Right kidney (tissue), 9 donors: ENCODE measurements around the gene A3GALT2.

Source experiments
- DNase-seq: peaks from one replicate; pipeline ENCODE4 v3.0.0-alpha.2; 2016
- long read RNA-seq, 8 donors: transcript quantifications; one replicate each; lab custom pipeline, GENCODE V29; 2026

A3GALT2 gene
- long read RNA-seq, donor 1: 0 reads
- long read RNA-seq, donor 2: 0 reads
- long read RNA-seq, donor 3: 0 reads
- long read RNA-seq, donor 4: 0 reads
- long read RNA-seq, donor 5: 0 reads
- long read RNA-seq, donor 6: 0 reads
- long read RNA-seq, donor 7: 0 reads
- long read RNA-seq, donor 8: 0 reads

DNA sequence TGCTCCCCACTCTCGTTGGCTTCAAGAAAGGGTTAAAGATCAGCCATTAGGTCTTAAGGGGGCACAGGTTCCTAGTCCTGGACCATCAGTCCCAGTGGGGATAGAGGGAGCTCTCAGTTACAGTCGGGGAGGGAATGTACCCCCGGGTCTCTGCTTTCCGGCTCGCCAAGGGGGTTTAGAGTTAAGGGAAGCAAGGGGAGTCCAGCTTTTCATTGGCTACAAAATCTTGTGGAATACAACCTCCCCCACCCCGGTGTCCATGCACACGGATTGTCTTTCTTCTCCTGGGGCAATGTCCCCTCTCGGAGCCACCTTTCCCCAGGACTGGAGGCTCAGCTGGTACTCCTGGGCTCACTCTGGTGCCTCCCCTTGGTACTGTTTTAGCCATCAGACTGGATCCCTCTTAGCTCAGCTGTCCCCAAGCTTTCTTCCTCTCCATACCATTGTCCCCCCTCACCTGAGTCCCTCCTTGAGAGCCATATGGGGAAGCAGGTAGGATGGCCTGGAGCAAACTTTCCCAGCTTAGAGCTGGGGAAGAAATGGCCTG, at the start of gene A3GALT2:
A3GALT2 (minus strand) TSS at position 480 of the 547 bp plus-strand sequence; CDS start at position 480, 0 bp downstream.
- DNase-seq: no peak

DNA sequence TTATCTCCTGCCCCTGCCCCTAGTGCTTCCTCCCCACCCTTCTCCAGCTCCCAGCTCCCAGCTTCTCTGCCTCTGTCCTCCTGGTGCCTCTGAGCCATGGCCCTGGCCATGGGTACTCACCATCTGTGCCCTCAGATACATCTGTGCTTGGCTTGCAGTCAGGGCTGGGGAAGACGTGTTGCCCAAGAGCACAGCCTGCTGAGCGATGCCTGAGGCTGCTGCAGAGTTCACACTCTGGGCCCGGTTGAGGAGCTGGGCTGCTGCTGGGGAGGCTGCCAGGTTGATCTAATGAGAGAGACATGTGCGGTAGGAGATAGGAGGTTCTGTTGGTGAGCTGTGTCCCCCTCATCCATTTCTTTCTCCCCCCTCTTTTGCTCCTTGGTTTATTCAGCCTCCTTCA, 49.4 kb upstream of the A3GALT2 start:
- no peak for DNase-seq

DNA sequence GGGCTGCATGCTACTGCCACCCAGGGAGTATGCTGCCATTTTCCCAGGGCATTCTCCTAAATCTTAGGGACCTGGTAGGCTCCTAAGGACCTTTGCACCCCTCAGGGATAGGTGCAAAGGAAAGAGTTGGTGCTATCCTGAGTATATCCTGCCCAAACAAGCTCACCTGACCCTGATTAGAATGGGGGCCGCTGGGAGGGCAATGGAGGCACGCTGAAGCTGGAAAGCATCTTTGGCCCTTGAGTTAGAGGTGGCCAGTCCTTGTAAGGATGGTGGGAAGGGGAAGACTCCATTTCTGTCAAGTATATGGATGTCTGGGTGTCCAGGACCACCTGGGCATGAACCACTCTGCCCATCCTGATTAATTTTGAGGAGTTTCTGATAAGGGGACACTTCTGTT, 48.9 kb upstream of the A3GALT2 start:
- no peak for DNase-seq

DNA sequence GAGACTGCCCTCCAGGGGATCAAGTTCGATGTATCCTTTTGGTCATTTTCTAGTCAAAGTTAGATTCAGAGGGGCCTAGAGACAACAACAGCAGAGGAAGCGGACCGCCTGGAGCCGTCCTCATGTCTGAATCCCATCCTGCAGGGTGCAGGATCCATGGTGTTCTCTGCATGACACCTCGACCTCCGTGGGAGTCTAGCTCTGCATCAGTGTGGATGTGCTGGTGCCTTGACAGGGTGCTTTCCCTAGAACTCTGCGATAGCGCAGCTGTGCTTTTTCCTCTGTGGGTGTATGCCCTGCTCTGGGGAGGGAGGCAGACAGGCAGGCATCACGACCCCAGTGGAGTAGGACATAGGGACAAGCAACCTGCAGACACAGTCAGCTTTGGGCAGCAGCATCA, 48.2 kb upstream of the A3GALT2 start:
- DNase-seq: no peak

DNA sequence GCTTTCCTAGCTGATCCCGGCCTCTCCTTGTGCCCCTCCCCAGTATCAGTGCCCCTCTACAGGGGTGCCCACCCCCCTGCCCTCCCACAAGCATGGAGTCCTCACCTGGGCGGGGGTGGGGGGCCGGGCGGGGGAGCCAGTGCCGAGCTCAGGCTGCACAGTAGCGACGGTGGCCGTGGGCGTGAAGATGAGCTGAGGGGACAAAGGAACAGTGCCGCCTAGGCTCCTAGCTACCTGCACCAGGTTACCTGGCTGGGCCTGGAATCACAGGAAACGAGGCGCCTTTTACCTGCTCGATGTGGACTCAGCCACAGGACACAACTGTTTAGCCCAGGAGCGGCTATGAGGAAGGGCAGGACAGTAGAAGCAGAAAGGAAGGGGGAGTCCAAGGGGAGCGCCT, 47.5 kb upstream of the A3GALT2 start:
- DNase-seq: no peak

DNA sequence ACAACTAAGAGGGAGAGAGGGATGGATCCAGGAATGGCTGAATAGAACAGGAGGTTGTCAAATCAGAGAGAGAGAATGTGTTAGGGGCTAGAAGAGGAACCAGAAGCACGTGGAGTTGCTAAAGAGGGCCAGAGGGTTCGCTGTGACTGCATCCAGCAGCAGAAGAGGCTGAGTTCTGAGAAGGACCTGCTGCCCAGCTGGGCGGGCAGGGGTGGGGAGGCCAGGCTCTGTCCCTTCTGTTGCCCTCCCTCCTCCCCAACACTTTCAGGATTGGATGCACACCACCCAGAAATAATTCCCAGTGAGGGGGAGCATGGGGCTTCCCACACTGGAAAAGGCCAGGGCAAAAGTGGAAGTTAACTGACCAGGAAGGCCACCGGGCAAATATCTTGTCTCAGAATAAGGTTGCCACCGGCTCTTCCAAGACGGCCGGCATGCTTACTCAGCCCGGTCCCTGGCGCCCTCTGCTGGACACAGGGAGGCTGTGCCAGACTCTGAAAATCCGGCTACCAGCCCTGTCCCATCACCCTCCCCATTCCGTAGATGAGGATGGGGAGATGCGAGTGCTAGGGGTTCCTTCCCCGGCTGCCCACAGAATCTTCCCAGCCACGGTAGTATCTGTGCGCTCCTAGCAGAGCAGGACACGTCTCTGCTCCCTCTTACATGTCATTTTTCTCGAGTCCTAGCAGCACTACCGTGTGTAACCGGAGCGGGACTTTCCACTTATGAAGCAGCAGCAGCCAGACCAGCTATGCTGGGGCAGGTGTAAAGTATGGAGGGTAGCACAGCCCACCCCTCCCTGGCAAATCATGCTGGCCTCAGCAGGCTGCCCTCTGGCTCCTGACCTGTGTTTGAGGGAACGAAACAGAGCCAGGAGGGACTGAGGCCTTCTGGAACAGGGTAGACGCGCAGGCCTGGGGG, 46.8 kb upstream of the A3GALT2 start:
- DNase-seq: peak; percentile 72

DNA sequence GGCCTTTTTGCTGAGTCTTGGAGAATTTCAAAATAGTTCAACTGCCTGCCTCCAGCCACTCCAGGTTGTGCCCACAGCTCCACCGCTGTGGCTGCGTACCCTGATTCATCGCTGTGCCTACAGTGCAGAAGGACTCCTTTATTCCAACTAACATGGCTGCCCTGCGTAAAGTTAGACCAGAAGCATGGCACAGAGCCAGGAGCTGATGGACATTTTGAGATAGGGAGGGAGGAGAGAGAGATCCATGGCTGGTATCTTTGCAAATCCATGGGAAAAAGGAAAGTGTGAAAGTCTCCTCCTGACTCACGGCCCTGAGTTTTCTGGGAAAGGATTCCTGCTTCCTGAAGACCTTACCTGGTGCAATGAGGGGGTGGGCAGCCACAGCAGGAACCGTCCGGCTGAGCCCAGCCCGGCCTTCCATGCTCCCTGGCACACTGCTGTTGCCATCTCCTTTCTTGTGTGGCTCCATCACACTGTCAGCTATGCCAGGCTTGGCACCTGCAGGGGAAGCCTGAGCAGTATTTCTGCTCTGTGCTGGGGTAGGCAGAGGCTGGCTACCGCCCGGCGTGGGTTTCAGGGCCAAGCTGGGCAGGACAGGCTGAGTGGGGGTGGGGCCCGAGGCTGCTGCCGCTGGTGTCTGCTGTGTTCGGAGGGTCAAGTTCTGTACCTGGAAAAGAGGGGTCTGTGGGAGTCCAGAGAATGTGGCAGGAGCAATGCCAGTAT, 46.0 kb upstream of the A3GALT2 start:
- DNase-seq: no peak

DNA sequence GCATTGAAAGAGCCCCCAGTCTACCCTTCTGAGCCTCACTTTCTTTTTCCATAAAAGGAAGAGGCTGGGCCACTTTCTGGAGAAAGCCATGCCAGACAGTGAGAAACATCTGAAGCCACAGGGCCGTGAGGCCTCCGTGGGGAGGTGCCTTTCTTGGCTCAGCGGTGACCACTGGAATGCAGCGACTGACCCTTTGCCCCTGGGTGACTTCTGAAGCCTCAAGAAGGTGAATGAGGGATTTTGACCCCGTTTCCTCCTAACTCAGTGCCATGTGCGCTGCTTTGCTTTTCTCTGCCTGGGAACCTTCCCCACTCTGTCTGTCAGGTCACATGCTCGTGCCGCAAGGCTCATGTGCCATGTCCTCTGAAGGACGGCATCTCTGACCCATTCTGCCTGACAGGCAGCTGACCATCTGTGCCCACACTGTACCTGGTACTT, 44.7 kb upstream of the A3GALT2 start:
- DNase-seq: no peak

DNA sequence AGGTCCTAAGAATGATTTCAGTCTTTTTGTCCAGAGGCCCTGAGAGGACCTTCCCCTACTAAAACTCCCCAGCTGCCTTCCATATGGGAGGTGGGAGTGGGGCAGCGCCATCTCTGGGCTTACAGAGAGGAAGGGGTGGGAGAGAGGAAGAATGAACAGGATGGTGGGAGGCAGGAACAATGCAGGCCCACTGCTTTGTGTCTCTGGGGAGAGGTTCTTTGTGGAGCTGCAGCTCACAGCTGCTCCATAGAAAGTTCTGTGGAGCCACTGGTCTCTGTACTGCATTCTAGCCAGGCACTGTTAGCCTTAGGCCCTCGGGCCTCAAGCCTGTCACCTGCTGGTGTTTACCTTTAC, 43.6 kb upstream of the A3GALT2 start:
- DNase-seq: no peak

DNA sequence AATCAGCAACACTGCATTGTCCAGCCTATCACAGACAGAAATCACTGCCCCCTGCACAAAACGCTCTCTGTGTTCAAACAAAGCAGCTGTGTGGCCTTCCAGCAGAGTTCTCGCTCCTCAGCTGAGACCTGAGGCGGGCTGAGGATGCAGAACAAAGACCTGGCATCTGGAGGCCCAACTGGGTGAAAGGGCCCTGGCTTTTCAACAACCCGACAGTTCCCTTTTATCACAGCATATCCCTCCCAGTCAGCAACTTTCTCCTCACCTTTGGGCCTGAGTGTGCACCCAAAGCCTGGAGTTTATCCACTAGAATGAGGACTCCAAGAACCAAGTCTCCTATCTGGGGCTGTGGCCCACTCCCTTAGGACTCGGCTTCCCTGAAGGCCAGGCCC, 42.6 kb upstream of the A3GALT2 start:
- DNase-seq: peak; percentile 73

DNA sequence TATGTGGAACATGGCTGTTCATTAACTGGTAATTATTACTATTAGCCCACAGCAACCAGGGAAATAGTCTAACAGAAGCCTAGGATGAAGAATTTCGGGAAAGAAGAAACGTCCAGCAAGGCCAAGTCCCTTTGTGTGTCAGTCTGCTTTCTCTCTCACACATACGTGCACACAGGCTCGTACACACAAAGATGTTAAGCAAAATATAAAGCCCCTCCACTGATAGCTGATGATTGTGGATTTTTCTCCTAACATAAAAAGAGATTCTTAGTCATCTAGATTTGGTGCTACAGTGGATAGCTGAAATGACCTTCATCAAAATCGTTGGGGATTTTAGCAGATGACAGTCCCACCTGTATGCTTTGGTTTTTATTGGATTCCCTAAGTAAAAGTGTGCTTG, 42.1 kb upstream of the A3GALT2 start:
- no peak for DNase-seq

DNA sequence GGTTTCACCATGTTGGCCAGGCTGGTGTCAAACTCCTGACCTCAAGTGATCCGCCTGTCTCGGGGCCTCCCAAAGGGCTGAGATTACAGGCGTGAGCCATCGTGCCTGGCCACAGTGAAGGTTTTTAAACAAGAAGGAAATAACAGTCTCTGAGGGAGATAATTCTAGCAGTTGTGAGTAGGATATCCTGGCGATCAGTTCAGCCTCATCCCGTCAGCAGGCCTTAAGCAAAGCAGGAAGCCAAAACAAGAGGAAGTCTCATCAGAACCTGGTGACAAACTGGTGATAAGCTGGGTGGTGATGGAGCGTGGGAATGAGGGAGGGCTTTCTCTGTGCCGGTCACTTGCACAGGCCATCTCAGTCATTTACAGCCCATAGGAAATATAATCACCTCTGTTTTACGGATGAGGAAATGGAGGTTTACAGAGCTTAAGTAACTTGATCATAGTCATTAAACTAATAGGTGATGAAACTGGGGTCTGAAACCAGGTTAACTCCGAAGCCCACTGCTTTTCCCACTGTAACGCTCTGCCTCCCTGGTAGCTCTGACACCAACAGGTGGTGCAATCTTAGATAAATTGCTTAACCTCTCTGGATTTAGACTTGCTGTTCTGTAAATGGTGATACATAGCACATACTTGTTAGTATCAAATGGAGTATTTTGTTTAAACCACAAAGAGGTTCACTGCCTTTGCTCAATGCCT, 40.8 kb upstream of the A3GALT2 start:
- DNase-seq: no peak

DNA sequence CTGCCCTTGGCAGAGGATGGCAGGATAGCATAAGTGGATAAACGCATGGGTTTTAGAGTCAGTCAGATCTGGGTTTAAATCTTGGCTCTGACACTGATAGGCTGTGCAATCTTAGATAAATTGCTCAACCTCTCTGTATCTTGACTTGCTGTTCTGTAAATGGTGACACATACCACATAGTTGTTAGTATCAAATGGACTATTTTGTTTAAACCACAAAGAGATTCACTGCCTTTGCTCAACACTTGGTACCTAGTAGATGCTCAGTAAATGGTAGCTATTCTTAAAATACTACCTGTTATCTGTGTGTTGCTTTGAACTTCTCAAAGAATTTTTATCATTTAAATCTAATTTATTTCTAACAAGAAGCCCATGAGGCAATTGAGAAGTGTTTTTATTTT, 39.5 kb upstream of the A3GALT2 start:
- DNase-seq: no peak

DNA sequence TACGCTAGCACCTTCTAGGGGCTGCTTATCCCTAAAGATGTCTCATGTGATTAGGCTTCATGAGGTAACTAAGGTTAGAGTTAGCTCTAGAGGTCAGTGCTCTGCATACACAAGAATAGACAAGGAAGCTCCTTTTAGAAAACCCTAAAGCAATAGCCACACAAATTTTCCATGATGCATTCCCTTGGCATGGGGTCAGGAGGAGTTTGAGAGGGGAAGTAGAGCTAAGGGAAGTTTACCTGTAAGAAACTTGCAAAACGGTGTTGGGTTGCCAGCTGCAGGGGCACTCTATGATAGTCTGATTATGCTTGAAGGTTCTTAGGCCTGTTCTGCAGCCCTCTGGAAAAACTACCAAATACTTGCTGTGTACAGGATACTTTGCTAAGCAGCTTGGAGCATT, 39.0 kb upstream of the A3GALT2 start:
- no peak for DNase-seq

DNA sequence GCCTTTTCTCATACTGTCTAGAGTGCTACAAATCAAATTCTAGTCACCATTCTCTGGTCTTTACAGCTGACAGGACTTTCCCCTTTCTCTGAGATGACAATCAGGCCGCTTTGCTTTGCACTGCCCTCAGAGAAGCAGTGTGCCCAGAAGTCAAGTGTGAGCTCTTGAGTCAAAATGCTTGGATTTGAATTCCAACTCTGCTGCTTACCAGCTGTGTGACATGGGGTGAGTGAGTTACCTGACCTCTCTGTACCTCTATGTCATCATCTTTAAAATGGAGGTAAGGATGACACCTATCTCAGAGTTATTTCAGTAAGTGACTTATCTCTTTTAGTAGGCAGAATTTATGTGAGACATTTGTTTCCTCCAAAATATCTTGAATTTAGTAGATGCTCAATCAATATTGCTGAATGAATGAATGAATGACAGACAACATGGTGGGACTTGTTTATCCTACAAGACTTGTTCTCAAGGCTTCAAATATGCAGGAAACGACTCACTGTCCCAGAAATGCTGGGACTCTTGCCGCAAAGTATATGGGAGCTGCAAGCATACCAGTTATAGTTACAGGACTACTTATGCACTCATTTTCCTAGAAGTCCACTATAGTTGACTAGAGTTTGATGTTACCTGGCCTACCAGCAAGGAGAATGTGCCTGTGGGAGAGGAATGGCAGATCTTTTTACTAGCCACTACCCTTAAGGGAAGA, 38.1 kb upstream of the A3GALT2 start:
- DNase-seq: no peak

DNA sequence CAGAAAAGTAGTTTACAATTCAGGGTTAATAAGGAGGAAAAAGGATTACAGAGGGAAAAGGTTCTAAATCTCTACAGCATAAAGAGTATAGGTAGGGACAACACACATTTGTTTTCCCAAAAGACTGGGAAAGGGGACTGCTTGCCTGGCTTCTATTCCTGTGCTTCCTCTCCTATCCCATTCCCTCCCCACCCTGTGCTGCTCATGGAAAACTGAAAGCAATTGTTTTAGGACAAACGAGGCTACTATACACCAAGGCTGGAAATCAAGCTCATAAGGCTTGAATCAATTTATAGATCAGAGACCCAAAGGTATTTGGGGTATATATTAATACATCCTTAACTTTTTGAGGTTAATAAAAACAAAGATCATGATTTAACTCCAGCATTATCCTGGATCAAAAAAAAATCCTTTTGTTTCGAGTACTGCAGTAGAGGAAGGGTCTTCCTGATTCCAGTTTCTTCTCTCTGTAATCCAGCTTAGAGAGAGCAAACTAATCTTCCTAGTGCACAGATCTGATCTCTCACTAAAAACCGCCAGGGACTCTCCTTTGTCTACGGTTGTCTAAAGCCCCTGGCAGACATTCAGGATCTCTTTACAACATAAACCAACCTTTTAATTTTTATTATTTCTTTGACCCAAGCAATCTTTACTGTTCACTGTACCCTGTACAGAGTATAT, 37.4 kb upstream of the A3GALT2 start:
- no peak for DNase-seq

DNA sequence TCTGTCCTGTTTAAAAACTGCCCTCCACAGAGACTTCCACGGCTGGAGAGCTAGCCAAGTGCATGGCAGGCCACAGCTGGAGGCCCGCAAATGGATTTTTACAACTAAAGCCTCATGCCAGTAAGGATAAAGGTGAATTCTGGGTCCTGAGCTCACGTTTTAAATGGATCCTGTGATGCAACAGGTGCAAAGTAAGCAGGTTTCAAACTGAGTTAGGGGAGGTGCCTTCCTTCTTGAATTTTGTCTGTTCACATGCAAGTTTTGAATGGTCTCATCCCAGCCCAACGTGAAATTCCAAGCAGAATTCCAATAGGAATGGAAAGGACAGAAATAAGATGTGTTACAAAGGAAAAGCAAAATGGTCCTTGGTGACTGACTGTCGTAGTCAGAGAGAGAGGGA, 36.2 kb upstream of the A3GALT2 start:
- DNase-seq: no peak

DNA sequence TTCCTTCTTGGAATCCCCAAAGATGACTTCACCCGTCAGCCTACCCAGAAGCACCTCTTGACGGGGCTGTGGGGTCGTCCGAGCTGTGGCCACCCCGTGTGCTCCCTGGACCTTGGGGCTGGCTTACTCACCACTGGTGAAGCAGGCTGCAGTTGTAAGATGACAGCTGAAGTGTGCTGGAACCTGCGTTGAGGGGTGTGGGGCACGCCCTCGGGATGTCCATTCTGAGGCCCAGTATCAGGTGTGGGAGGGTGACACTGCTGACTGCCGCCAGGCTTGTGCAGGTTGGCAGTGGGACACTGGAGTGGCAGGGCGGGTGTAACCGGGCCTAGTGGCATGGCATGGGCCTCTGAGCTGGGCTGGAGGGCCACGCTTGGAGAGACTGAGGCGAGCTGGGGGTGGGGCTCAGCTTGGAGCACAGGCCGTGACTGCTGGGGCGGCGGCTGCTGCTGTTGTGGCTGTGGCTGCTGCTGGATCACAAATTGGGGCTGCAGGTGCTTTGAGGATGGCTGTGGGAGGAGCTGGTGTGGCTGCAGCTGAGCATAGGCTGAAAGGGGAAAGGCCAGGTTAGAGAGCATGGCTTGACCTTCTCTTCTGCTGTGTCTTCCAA, 33.9 kb upstream of the A3GALT2 start:
- DNase-seq: no peak

DNA sequence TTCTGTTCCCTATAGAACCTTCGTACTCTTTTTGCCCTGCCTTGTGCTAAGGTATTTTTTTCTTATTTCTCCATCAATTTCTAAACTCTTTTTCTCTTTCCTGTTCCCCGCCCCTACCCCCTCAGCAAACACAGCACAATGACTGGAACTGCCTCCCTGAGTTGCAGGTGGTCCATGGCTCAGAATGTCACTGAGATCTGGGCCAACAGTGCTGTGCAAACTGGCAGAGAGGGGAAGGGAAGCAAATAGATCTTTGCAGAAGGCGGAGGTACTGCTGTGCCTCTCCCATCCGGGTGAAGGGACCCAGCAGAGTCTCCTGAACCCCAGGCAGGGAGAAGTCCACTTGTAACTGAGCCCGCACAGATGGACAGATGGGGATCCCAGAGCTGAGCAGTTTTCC, 32.6 kb upstream of the A3GALT2 start:
- no peak for DNase-seq

DNA sequence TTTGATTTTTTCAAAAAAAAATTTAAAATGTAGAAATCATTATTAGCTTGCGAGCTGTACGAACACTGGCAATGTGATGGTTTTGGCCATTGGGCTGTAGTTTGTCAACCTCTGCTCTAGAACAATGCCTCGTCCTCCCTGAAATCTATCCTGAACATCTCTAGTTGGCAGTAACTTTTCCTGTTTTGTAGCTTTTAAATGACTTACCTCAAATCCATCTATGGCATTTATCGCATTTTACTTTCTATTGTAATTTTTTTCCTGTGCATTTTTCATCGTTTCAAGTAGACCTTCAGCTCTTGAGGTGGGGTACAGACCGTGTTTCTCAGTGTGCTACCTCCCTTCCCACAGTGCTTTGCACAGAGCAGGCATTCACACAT, 30.4 kb upstream of the A3GALT2 start:
- DNase-seq: no peak
